Fibroblast of skin of back (primary cell): ENCODE data around the gene UGT1A8.
"Not testable (repeated sequence)": the region's sequence is repeated elsewhere in the genome, so short reads cannot be mapped to it uniquely, and the experiment has no call there.

ENCODE experiments used
- DNase-seq: peaks from one replicate; pipeline ENCODE4 v3.0.0-alpha.2; 2013

UGT1A8 gene

DNA sequence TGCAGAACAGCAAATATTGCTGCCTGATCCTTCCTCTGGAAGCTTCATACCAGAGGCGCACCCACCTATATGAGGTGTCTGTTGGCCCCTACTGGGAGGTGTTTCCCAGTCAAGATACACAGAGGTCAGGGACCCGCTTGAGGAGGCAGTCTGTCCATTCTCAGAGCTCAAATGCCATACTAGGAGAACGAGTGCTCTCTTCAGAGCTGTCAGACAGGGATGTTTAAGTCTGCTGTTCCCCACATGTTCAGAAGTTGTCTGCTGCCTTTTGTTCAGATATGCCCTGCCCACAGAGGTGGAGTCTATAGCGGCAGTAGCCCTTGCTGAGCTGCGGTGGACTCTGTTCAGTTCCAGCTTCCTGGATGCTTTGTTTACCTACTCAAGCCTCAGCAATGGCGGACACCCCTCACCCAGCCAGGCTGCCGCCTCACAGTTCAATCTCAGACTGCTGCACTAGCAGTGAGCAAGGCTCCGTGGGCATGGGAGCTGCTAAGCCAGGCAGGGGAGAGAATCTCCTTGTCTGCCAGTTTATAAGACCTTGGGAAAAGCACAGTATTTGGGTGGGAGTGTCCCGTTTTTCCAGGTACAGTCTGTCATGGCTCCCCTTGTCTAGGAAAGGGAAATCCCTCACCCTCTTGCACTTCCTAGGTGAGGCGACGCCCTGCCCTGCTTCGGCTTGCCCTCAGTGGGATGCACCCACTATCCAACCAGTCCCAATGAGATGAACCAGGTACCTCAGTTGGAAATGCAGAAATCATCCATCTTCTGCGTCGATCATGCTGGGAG lies 119.6 kb downstream of the UGT1A8 start:
- not testable (repeated sequence) for DNase-seq

DNA sequence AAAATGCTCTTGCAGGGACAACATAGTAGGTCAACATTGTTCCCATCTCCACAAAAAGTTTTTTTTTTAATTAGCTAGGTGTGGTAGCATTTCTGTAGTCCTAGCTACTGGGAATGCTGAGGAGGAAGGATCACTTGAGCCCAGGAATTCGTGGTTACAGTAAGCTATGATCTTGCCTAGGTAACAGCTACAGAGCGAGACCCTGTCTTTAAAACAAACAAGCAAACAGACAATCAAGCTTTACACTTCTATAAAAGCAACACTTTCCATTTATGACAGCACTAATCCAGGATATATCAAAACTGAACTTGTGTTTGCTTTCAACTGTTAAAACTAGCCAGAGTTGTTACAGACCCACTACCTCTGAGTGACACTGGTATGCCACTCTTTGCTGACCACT lies 123.4 kb downstream of the UGT1A8 start:
- DNase-seq = no peak

DNA sequence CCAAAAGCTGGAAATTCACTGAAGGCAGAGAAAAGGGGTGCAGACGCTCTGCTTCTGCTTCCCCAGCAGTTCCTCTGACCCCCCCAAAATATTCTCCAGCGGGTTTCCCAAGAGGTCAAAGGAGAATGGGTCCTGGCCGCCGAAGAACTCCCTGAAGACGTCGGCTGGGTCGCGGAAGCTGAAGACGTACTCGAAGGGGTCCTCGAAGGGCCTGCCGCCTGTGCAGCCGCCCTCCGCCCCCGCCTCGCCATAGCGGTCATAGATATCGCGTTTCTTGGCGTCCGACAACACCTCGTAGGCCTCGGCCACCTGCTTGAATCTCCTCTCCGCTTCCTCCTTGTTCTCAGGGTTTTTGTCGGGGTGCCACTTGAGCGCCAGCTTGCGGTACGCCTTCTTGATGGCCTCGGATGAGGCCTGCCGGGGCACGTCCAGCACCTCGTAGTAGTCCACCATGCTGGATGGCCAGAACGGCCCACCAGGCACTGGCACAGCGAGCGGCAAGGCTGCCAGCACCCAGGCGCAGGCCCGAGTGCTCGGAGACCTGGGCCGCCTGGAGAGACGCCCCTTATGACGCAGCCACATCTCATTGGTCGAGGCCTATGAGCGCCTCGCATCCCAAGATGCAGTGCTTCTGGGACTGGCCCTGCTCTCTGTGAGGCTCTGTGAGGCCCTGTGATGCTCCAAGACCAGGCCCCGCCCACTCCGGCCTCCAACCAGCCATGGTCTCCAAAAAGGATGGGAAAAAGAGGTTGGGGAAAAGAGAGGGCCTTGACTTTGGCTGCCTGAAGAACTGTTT lies 126.2 kb downstream of the UGT1A8 start:
- no peak for DNase-seq

DNA sequence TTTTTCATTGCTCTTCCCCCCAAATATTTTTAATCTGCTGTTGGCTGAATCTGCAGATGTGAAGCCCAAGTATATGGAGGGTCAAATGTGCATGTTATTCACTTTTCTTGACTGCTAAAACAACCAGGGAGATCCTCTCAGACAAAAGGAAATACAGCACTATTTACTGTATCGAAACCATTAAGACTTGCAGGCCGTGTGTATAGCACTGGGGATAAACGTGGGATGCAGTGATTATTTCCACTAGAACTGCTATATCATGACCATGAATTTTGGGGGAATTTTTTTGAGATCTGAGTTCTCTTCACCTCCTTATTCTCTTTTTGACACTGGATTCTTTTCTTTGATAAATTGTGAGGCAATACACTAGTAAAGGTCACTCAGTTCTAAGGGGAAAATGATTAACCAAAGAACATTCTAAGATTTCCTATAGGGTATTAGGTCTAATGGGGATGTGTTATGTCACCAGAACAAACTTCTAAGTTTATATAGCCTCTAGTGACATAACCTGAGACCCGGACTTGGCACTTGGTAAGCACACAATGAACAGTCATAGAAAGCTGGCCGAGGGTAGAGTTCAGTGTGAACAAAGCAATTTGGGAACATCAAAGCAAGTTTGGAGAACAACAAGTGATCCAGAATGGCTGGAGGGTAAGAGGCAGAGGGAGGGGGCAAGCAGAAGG lies 127.8 kb downstream of the UGT1A8 start:
- DNase-seq = no peak

DNA sequence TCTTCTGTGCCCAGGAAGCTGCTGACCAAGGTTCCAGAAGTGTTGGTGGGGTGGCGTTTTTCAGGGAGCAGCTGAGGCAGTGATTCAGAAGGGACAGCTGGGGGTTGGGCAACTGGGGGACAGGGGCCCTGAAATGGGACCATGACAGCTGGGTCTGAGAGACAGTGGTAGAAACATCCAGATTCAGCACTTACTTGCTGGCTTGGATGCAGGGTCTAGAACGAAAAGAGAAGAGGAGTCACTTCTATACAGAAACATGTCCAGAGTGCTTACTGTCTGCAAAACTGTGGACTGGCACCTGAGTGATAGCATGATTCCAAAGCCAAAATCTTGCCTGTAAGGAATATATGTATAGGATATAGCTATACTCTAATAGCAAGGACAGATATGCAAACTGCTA lies 128.4 kb downstream of the UGT1A8 start:
- DNase-seq = not testable (repeated sequence)

DNA sequence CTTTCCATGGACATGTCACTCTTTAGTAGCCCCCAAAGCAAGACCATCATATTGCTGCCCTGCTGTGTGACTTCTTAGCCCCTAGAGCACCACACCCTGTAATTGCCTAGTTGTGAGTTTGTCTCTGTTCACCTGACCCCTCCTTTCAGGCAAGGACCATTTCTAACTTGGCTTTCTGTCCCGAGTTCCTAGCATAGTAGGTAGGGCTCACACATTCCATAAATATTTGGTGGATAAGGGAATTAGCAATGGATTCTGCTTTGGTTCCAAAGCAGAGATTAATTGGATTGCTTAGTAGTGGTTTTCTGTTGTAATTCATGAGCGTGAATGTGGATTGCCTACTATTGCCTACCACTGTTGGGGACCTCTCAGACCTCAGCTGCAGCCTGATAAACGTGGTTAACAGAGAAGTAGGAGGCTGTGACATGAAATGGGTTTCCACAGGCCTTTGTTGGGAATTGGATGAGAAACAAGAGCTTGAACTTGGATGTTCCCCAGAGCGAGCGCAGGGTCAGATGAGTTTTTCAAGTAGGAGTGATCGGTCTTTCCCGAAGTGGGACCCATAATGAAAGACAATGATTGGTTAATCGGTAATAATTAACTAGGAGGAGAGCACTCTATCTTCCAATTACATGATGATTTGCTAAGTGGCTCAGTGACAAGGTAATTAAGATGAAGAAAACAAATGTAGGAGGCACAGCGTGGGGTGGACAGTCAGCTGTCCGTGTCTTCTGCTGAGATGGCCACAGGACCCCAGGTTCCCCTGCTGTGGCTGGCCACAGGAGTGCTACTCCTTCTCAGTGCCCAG lies 129.2 kb downstream of the UGT1A8 start:
- no peak for DNase-seq

DNA sequence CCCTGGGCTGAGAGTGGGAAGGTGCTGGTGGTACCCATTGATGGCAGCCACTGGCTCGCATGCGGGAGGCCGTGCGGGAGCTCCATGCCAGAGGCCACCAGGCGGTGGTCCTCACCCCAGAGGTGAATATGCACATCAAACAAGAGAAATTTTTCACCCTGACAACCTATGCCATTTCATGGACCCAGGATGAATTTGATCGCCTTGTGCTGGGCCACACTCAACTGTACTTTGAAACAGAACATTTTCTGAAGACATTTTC lies 129.8 kb downstream of the UGT1A8 start:
- DNase-seq = no peak

DNA sequence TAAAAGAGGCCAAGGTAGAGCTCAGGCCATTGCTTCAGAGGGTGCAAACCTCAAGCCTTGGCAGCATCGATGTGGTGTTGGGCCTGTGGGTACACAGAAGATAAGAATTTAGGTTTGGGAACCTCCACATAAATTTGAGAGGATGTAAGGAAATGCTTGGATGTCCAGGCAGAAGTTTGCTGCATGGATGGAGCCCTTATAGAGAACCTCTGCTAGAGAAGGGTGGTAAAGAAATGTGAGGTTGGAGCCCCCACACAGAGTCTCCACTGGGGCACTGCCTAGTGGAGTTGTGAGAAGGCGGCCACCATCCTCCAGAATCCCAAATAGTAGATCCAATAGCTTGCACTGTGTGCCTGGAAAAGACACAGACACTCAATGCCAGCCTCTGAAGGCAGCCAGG lies 133.3 kb downstream of the UGT1A8 start:
- not testable (repeated sequence) for DNase-seq

DNA sequence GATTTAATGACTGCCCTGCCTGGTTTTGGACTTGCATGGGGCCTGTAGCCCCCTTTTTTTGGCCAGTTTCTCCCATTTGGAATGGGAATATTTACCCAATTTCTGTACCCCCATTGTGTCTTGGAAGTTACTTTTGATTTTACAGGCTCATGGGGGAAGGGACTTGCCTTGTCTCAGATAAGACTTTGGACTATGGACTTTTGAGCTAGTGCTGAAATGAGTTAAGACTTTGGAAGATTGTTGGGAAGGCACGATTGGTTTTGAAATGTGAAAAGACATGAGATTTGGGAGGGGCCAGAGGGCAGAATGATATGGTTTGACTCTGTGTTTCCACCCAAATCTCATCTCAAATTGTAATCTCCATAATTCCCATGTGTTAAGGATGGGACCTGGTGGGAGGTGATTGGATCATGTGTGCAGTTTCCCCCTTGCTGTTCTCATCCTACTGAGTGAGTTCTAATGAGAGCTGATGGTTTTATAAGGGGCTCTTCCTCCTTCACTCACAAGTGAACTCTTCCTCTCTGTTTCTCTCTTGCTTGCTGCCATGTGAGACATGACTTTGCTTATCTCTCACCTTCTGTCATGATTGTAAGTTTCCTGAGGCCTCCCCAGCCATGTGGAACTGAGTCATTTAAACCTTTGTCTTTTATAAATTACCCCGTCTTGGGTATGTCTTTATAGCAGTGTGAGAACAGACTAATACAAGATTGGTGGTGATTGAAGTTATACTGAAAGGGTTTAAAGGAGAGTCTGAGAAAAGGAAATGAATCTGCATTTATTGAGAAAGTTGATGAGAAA lies 134.0 kb downstream of the UGT1A8 start:
- not testable (repeated sequence) for DNase-seq

DNA sequence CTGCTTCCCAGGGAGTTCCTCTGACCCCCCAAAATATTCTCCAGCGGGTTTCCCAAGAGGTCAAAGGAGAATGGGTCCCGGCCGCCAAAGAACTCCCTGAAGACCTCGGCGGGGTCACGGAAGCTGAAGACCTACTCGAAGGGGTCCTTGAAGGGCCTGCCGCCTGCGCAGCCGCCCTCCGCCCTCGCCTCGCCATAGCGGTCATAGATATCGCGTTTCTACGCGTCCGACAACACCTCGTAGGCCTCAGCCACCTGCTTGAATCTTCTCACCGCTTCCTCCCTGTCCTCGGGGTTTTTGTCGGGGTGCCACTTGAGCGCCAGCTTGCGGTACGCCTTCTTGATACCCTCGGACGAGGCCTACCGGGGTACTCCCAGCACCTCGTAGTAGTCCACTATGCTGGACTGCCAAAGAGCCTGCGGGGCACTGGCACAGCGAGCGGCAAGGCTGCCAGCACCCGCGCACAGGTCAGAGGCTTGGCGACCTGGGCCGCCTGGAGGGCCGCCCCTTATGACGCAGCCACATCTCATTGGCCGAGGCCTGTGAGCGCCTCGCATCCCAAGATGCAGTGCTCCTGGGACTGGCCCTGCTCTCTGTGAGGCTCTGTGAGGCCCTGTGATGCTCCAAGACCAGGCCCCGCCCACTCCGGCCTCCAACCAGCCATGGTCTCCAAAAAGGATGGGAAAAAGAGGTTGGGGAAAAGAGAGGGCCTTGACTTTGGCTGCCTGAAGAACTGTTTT lies 137.6 kb downstream of the UGT1A8 start:
- DNase-seq = no peak

DNA sequence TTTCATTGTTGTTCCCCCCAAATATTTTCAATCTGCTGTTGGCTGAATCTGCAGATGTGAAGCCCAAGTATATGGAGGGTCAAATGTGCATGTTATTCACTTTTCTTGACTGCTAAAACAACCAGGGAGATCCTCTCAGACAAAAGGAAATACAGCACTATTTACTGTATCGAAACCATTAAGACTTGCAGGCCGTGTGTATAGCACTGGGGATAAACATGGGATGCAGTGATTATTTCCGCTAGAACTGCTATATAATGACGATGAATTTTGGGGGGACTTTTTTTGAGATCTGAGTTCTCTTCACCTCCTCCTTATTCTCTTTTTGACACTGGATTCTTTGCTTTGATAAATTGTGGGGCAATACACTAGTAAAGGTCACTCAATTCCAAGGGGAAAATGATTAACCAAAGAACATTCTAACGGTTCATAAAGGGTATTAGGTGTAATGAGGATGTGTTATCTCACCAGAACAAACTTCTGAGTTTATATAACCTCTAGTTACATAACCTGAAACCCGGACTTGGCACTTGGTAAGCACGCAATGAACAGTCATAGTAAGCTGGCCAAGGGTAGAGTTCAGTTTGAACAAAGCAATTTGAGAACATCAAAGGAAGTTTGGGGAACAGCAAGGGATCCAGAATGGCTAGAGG lies 139.1 kb downstream of the UGT1A8 start:
- no peak for DNase-seq

DNA sequence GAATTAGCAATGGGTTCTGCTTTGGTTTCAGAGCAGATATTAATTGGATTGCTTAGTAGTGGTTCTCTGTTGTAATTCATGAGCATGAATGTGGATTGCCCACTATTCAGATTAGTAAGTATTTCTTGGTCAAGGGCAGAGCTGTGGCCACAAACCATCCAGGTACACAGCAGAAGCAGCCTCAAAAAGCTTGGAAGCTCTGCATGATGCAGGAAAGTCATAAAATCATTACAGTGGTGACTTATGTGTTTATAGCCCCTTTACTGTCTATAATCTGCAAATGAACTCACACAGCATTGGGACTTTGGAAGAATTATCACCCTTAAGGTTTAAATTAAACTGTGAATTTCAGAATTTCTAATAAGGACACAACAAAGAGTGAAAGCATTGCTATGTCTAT lies 140.7 kb downstream of the UGT1A8 start:
- DNase-seq = no peak

DNA sequence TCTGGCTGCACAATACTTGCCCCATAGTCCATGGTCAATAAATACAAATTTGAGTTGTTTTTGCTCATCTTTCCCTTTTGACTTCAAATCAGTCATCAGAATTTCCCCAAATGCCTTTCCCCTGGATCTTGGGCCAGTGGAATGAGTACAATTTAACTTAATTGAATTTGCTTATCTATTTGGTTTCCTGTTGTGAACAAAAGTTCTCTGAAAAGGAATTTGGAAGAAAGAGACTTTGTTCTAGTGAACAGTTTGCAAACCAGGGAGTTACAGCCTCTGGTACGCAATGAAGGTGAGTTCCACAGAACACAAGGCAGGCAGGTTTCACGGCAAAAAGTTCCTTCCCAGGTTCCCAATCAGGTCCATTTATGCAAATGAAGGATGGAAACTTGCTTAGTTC lies 141.4 kb downstream of the UGT1A8 start:
- no peak for DNase-seq

DNA sequence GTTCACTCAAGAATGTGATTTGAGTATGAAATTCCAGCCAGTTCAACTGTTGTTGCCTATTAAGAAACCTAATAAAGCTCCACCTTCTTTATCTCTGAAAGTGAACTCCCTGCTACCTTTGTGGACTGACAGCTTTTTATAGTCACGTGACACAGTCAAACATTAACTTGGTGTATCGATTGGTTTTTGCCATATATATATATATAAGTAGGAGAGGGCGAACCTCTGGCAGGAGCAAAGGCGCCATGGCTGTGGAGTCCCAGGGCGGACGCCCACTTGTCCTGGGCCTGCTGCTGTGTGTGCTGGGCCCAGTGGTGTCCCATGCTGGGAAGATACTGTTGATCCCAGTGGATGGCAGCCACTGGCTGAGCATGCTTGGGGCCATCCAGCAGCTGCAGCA lies 142.6 kb downstream of the UGT1A8 start, which contains the start of gene UGT1A1:
Gene UGT1A1, plus strand, starts transcription at position 228 of the 400 bp plus-strand sequence. Its CDS starts 18 bp downstream, at position 246.
- no peak for DNase-seq

DNA sequence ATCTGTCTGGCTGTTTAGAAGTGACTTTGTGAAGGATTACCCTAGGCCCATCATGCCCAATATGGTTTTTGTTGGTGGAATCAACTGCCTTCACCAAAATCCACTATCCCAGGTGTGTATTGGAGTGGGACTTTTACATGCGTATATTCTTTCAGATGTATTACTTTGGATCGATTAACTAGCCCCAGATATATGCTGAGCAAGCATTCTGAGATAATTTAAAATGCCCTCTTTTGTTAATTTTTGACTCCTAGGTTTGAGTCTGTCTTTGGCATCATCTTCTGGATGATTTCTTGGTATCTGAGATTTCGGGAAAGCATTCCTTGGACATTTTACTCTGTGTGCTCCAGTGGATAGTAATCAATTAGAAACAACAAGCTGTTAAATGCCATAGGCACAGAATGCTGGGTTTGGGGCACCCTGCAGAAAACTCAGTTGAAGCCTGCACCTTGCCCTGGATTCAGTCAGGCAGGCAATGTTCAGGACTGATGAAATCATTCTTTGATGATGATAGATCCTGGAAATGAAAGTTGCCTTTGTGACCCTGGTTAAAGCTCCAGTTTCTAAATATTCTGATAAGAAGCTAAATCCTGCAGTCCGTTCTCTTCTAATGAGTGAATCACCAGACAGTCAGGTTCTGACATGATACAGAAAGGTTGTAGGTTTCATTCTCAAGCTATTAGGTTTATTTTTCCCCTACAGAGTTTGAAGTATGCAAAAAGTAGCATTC lies 143.8 kb downstream of the UGT1A8 start:
- DNase-seq = no peak

DNA sequence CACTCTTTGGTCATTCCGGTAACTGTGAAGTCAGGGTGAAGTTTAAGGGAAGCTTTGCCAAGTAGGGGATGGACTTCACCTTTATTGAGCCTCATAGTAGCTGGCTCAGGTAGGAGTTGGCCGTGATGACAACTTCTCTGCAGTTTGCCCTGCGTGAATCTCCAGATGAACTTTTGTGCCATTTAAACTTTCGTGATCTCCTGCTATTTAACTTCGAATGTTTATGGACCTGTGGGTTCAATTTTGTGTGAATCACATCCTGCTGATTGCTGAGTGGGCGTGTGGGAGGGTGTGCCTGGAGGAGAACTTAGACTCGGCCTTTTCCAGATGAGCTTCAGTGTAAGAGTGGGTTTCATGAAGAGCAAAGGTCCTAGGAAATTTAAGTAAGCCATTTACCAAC lies 146.8 kb downstream of the UGT1A8 start:
- DNase-seq = peak; percentile 3

DNA sequence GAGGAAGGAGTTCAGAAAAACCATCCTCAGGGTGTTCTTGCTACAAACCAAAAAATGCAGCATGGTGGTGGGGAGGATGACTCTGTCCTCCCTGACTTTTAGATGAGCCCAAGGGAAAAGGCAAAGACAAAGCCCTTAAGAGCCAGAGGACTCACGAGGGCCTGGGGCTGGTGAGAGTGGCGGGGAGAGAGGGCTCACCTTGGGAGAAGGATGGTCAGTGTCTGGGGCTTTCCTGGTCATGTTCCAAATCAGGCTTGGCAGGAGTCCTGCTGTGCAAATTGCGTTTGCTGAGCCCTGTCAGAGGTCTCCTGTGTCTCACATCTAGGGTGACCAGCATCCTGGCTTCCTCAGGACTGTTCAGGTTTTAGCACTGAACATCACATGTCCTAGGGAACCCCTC lies 147.3 kb downstream of the UGT1A8 start:
- DNase-seq = no peak

DNA sequence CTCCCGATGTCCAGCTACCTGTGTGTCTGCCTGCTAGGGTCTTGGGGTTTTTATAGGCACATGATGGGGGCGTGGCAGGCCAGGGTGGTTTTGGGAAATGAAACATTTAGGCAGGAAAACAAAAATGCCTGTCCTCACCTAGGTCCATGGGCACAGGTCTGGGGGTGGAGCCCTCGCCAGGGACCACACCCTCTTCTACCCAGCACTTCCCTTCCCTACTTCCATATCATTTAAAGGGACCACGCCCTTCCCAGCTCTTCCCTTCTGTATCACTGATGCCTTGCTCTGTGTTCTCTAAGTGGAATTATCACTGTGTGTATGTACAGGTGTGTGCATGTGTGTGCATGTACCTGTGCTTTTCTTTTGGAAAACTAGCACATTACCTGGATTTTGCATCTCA lies 149.0 kb downstream of the UGT1A8 start:
- no peak for DNase-seq

DNA sequence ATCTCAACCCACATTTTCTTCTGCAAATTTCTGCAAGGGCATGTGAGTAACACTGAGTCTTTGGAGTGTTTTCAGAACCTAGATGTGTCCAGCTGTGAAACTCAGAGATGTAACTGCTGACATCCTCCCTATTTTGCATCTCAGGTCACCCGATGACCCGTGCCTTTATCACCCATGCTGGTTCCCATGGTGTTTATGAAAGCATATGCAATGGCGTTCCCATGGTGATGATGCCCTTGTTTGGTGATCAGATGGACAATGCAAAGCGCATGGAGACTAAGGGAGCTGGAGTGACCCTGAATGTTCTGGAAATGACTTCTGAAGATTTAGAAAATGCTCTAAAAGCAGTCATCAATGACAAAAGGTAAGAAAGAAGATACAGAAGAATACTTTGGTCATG lies 150.6 kb downstream of the UGT1A8 start:
- DNase-seq = no peak

DNA sequence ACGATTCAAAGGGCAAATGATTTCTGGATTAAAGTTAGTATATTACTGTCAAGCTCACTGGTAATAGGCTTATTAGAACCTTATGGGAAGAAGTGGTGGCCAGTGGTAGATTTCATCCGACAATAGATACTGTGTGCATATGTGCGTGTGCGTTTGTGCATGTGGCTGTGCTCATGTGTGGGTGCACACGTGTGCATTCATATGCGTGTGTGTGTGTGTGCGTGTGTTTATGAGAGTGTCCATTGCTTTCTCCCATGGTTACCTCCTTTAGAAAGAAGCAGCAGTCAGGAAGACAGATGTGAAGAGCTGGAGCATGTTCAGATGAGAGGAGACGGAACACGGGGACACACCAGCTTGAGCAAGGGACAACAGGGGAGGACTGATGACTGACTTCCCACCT lies 151.8 kb downstream of the UGT1A8 start:
- no peak for DNase-seq
